Endothelial cell of umbilical vein (primary cell): Measurements from ENCODE around the gene DDX24. TPM values are rescaled to one million over a fixed set of nuclear protein-coding genes. Genes with fewer than 3 reads are reported as not detected.

ENCODE experiments used
- BruUV-seq: library from RNA; stranded (reverse); fragments of 400-500 nt; replicated peaks from 2 replicates; lab custom pipeline; 2021; lab: Mats Ljungman, UMichigan
- CTCF ChIA-PET: fragments of 300-600, 350-600 bp; sonication (Branson Sonifier 250); formaldehyde crosslinking; loops from one replicate; lab custom pipeline; 2021; ENCODE audit warnings: antibody characterized with exemption, inconsistent platforms; lab: Charles Lee
- POLR2A ChIA-PET: fragments of 300-600, 350-600 bp; sonication (Branson Sonifier 250); formaldehyde crosslinking; loops from one replicate; lab custom pipeline; 2021; ENCODE audit warnings: antibody characterized with exemption, inconsistent platforms; lab: Charles Lee
- DNase-seq: peaks from one replicate; pipeline ENCODE4 v3.0.0-alpha.2; 2011; ENCODE audit warnings: low read depth, low spot score
- FAIRE-seq: peaks from 2 replicates; lab custom pipeline; 2011; peaks lifted over from hg19 to GRCh38; lab: Jason Lieb, UNC
- H2AFZ ChIP-seq: 2 replicates; pipeline ENCODE4 v1.6.0; 2012; ENCODE audit warnings: low read depth, low read length, control low read depth, inconsistent platforms
- H3K27ac ChIP-seq: 2 replicates; pipeline ENCODE4 v1.5.1; 2011; ENCODE audit warnings: low read depth, mild to moderate bottlenecking, control low read depth, low read length, moderate library complexity; ENCODE audit not compliant: insufficient read depth
- H3K27me3 ChIP-seq, 2 experiments: 2 replicates each; pipeline versions ENCODE4 v1.6.0 to v1.6.1; 2011; ENCODE audit warnings: low read length in 2 of 2, mixed read lengths in 1 of 2; ENCODE audit not compliant: control insufficient read depth in 2 of 2, insufficient read depth in 2 of 2
- H3K36me3 ChIP-seq, 2 experiments: 2 replicates in 1 of 2; 3 replicates in 1 of 2; pipeline ENCODE4 v1.5.1; 2011; ENCODE audit warnings: low read length in 2 of 2, mild to moderate bottlenecking in 1 of 2, moderate library complexity in 1 of 2; ENCODE audit not compliant: control insufficient read depth in 2 of 2, insufficient read depth in 2 of 2; ENCODE audit errors: extremely low read depth in 1 of 2
- H3K4me1 ChIP-seq: 3 replicates; pipeline ENCODE4 v1.5.1; 2011; ENCODE audit warnings: mild to moderate bottlenecking, low read length; ENCODE audit not compliant: control insufficient read depth, insufficient read depth; ENCODE audit errors: extremely low read depth
- H3K4me2 ChIP-seq: 2 replicates; pipeline ENCODE4 v1.6.1; 2011; ENCODE audit warnings: low read length, control low read depth, mixed read lengths; ENCODE audit not compliant: insufficient read depth
- H3K4me3 ChIP-seq, 3 experiments: fragments of 200-600 bp in 1 of 3; sonication (generic), shearing (Covaris generic) in 1 of 3; replicated peaks in 1 of 3; 2 replicates each; pipeline ENCODE4 v1.5.1; 2011 to 2016; ENCODE audit warnings: control low read depth in 3 of 3, low read length in 3 of 3, mild to moderate bottlenecking in 2 of 3, inconsistent platforms in 1 of 3, low read depth in 1 of 3, moderate library complexity in 1 of 3; ENCODE audit not compliant: insufficient read depth in 1 of 3
- H3K79me2 ChIP-seq: 2 replicates; pipeline ENCODE4 v1.6.0; 2012; ENCODE audit warnings: low read length, inconsistent platforms; ENCODE audit not compliant: control insufficient read depth, insufficient read depth
- H3K9ac ChIP-seq: replicated peaks from 2 replicates; pipeline ENCODE3; 2011; ENCODE audit warnings: low read length, control low read depth; ENCODE audit not compliant: insufficient read depth; ENCODE audit errors: extremely low read depth
- H3K9me1 ChIP-seq: replicated peaks from 3 replicates; pipeline ENCODE4 v1.6.0; 2011; ENCODE audit warnings: mild to moderate bottlenecking, low read length; ENCODE audit not compliant: control insufficient read depth, insufficient read depth; ENCODE audit errors: extremely low read depth
- H3K9me3 ChIP-seq: replicated peaks from 2 replicates; pipeline ENCODE4 v1.5.1; 2012; ENCODE audit warnings: low read length, inconsistent platforms; ENCODE audit not compliant: control insufficient read depth, insufficient read depth
- H4K20me1 ChIP-seq: replicated peaks from 2 replicates; pipeline ENCODE3; 2011; ENCODE audit warnings: mild to moderate bottlenecking, low read length; ENCODE audit not compliant: control insufficient read depth, insufficient read depth; ENCODE audit errors: extremely low read depth
- EZH2 ChIP-seq: IDR thresholded peaks from 2 replicates; pipeline ENCODE4 v1.6.1; 2012; ENCODE audit warnings: borderline replicate concordance, low read depth, mild to moderate bottlenecking, moderate library complexity, low read length, inconsistent platforms; ENCODE audit not compliant: severe bottlenecking
- FOS ChIP-seq: IDR thresholded peaks from 2 replicates; pipeline ENCODE4 v1.6.1; 2011; ENCODE audit warnings: mild to moderate bottlenecking, low read length, moderate library complexity, borderline replicate concordance; ENCODE audit not compliant: insufficient read depth
- GATA2 ChIP-seq: IDR thresholded peaks from 2 replicates; pipeline ENCODE4 v1.7.0; 2011; ENCODE audit warnings: low read depth, mild to moderate bottlenecking, moderate library complexity, mixed read lengths, low read length; ENCODE audit not compliant: insufficient read length, insufficient read depth
- JUN ChIP-seq: IDR thresholded peaks from 2 replicates; pipeline ENCODE4 v1.6.1; 2011; ENCODE audit warnings: borderline replicate concordance, low read depth; ENCODE audit not compliant: insufficient read length, insufficient read depth
- MYC ChIP-seq: IDR thresholded peaks from one replicate; pipeline ENCODE4 v1.6.1; 2011; ENCODE audit warnings: mild to moderate bottlenecking, low read depth, low read length
- POLR2A ChIP-seq: IDR thresholded peaks from 2 replicates; pipeline ENCODE4 v1.6.1; 2012; ENCODE audit warnings: low read depth, mild to moderate bottlenecking, control low read depth, low read length
- POLR2AphosphoS5 ChIP-seq: IDR thresholded peaks from 2 replicates; pipeline ENCODE4 v1.6.1; 2012; ENCODE audit warnings: low read depth, mild to moderate bottlenecking, control low read depth, low read length, moderate library complexity; ENCODE audit not compliant: insufficient read depth
- dilution Hi-C: fragments of 300-500 bp; cut with MboI; formaldehyde crosslinking; loops from one replicate; pipeline ENCODE4 v1.15.0; 2019; ENCODE audit warnings: low sequenced_read_pairs; ENCODE audit not compliant: extremely low pct_ligation_motif_present
- intact Hi-C: fragments of 100-400 bp; cut with micrococcal nuclease; formaldehyde crosslinking; loops from one replicate; pipeline ENCODE4 v1.10.0; 2022
- polyA plus RNA-seq, 4 experiments: library from polyadenylated mRNA; depleted of rRNA in 3 of 4; stranded (reverse) in 3 of 4; unstranded in 1 of 4; fragments of >200 nt; gene quantifications; 2 replicates each; pipeline versions ENCODE4 v1.2.1 to v1.2.3, GENCODE V29; 2011 to 2012; ENCODE audit warnings: missing spikeins in 1 of 4
- total RNA-seq: library from RNA; stranded (reverse); gene quantifications from 2 replicates; pipeline ENCODE4 v1.2.3, GENCODE V29; 2021
- TF ChIP-seq, protein P1 (sequence below): IDR thresholded peaks from 2 replicates; pipeline ENCODE4 v1.6.1; 2011; ENCODE audit not compliant: insufficient read depth, insufficient read length
- TF ChIP-seq, protein P2 (sequence below), 2 donors: IDR thresholded peaks; 1 replicate in 1 of 2; 2 replicates in 1 of 2; pipeline ENCODE4 v1.5.1; 2011; ENCODE audit warnings: low read length in 2 of 2, mild to moderate bottlenecking in 2 of 2, moderate library complexity in 2 of 2, control low read depth in 1 of 2, inconsistent platforms in 1 of 2, low read depth in 1 of 2; ENCODE audit not compliant: insufficient read depth in 1 of 2; ENCODE audit errors: extremely low read depth in 1 of 2

Gene DDX24
- total and polyA plus RNA-seq, 2 donors (not counting 3 experiments of a cell fraction or from before 2014, with no cell fraction given): 88.3 to 141 TPM

DNA sequence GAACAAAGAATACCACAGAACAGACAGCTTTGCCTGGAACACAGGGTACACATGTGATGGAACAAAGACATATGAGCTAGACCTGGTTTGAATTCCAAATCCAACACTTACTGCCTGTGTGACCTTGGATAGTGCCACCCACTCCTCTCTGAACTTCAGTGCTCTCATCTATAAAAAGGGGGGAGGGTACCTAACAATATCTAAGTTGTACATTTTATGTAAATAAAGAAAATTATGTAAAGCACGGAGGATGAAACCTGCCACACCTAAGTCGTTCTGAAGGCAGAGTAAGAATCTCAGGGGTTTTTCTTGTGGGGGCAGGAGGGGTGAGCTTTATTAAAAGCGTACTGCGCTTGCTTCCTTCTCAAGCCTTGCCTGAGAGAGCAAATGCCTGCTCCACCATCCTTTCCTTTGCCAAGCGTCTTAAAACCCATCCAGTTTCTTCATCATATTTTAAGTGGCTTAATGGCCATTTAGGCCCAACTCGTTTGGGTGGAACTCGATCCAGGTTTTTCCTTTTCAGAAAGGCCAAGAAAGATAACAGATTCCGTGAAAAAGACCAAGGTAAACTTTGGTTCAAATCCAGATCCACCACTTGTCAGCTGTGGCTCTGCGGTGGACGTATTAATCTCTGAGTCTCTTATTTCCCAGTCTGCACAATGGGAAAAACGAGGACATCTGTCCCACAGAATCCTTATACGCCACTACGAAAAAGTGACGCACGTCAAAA is 946 bp downstream of the DDX24 start:
- dilution Hi-C loops (no loop called here), intact Hi-C loops (loop anchor here (5.0 kb wide), 1 partner anchor 92 kb away; the partner anchor contains the start of gene PPP4R4)
- TSS peak; percentile 40 for BruUV-seq
- Histone ChIP-seq H3K36me3 (peaks cover 3 to 5% of the 10 kb centered on the region in 2 experiments), H3K79me2 (peaks cover 58% of the 10 kb centered on the region), H2AFZ (peak overlapping the region; percentile 72), H3K9ac (peak overlapping the region; percentile 89), H4K20me1 (peaks cover 4% of the 10 kb centered on the region), H3K4me1 (peaks cover 29% of the 10 kb centered on the region), H3K27ac (peak overlapping the region; percentile 80), H3K9me1 (no peaks in the 10 kb centered on the region), H3K27me3 (no peaks in the 10 kb centered on the region), H3K4me3 (peak overlapping the region; percentile 67 to 88 (median 82)), H3K4me2 (peak overlapping the region; percentile 95), H3K9me3 (no peaks in the 10 kb centered on the region)
- ChIA-PET POLR2A (interaction anchor here (1.3 kb wide), 2 partner anchors 49 to 52 kb away, joined by 4 read pairs; partner anchors contain the start of gene IFI27L2), CTCF (interaction anchor here (1.0 to 2.9 kb wide), 5 partner anchors 26 to 59 kb away, joined by 3 to 16 read pairs (median 3); no protein-coding TSS in a partner anchor)
- FAIRE-seq: no peak
- TF ChIP-seq, protein P1, sequence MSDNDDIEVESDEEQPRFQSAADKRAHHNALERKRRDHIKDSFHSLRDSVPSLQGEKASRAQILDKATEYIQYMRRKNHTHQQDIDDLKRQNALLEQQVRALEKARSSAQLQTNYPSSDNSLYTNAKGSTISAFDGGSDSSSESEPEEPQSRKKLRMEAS: no peak
- TF ChIP-seq POLR2AphosphoS5: no peak
- no peak for TF ChIP-seq POLR2A
- TF ChIP-seq, protein P2, sequence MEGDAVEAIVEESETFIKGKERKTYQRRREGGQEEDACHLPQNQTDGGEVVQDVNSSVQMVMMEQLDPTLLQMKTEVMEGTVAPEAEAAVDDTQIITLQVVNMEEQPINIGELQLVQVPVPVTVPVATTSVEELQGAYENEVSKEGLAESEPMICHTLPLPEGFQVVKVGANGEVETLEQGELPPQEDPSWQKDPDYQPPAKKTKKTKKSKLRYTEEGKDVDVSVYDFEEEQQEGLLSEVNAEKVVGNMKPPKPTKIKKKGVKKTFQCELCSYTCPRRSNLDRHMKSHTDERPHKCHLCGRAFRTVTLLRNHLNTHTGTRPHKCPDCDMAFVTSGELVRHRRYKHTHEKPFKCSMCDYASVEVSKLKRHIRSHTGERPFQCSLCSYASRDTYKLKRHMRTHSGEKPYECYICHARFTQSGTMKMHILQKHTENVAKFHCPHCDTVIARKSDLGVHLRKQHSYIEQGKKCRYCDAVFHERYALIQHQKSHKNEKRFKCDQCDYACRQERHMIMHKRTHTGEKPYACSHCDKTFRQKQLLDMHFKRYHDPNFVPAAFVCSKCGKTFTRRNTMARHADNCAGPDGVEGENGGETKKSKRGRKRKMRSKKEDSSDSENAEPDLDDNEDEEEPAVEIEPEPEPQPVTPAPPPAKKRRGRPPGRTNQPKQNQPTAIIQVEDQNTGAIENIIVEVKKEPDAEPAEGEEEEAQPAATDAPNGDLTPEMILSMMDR (IDR thresholded peaks at IDR 0.05; ENCODE audit: extremely low read depth in 1 of 2, insufficient read depth in 1 of 2, low read depth in 1 of 2, low read length in 2 of 2): no peak
- TF ChIP-seq FOS: no peak
- no peak for TF ChIP-seq JUN
- TF ChIP-seq GATA2: no peak
- TF ChIP-seq EZH2: no peak
- TF ChIP-seq MYC: no peak
- peak; percentile 54 for DNase-seq
